Central memory CD4-positive, alpha-beta T cell (primary cell): ENCODE measurements around the gene COL4A6.
"Not testable (repeated sequence)": the region's sequence is repeated elsewhere in the genome, so short reads cannot be mapped to it uniquely, and the experiment has no call there.

ENCODE experiments used
- DNase-seq: peaks from one replicate; pipeline ENCODE4 v3.0.0; 2022
- total RNA-seq, 3 experiments: gene quantifications; one replicate each; lab custom pipeline; 2026; lab: John Stamatoyannopoulos, UW

COL4A6 gene
- 0.04 to 0.19 (median 0.05) reads per million in 3 experiments for total RNA-seq

DNA sequence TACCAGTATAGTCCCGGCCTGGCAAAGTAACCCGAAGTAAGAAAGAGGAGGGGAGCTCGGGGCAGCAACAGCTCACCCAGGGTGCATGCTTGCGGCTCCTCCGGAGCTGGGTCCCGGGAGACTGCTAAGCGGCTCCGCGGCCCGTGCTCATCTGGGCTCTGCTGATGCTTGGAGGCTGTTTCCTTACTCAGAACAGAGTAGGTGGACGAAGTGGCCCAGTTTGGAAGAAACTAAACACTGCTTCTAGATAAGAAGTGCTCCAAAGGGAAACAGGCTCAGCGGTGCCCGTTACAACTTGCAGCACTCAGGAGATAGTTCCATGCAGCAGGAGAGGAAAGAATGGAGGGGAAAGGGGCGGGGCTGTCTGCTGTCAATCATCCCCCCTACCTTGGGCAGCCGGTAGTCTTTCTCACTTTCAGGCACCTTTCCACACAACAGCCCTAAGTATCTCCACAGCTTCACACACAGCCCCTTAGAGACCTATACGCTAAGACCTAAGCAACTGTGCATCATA is at the start of gene COL4A6:
Gene COL4A6, minus strand, starts transcription at position 313 of the 514 bp plus-strand sequence. Its CDS starts 226 bp downstream, at position 87.
- no peak for DNase-seq

DNA sequence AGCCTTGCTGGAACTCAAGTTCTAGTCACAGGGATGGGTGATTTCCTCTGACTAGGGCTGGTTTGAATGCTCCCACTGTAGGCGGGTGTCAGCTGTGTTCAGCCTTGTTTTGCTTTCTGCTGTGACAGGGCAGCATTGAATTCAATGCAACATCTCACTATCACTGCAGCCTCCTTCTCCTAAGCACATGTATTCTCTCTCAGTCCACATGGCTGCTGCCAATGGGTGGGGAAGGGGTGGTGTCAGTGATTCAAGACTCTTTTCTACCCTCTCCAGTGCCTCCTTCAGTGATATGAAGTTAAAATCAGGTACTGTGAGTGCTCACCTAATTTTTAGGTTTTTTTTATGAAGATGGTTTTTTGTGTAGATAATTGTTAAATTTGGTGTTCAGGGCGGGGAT is 47.7 kb upstream of the COL4A6 start:
- DNase-seq: no peak

DNA sequence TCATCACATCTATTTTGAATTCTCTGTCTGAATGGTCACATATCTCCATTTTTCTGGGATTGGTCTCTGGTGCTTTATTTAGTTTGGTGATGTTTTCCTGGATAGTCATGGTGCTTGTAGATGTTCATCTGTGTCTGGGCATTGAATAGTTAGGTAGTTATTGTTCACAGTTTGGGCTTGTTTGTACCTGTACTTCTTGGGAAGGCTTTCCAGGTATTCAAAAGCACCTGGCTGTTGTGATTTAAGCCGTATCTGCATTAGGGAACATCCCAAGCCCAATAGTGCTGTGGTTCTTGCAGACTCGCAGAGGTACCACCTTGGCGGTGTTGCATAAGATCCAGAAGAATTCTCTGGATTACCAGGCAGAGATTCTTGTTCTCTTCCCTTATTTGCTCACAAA is 46.0 kb upstream of the COL4A6 start:
- DNase-seq: no peak

DNA sequence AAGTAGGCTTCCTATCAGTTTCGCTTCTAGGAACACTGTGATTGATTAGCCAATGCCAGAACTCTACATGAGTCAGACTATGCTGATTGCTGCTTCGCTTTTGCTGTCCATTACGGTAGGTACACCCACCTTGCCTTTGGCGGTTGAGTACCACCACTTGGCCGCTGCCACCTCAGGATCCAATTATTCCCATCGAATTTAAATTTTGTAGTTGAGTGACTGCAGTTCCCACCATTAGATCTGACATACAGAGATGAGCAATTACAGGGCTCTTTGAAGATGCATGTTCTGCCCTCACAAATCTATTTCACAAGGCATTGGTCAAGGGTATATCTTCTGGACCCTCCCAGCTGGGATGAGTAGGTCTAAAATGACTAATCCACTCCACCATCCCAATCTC is 43.3 kb upstream of the COL4A6 start:
- DNase-seq: not testable (repeated sequence)

DNA sequence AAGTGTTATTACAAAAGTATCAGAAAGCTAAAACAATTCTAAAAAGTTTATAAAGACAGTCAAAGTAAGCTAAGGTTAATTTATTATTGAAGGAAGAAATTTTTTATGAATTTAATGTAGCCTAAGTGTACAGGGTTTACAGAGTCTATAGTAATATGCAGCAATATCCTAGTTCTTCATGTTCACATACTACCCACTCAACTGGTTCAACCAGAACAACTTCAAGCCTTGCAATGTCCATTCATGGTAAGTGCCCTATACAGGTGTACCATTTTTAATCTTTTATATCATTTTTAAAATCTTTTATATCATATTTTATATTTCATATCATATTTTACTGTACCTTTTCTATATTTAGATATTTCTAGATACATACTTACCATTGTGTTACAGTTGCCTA is 35.8 kb upstream of the COL4A6 start:
- no peak for DNase-seq

DNA sequence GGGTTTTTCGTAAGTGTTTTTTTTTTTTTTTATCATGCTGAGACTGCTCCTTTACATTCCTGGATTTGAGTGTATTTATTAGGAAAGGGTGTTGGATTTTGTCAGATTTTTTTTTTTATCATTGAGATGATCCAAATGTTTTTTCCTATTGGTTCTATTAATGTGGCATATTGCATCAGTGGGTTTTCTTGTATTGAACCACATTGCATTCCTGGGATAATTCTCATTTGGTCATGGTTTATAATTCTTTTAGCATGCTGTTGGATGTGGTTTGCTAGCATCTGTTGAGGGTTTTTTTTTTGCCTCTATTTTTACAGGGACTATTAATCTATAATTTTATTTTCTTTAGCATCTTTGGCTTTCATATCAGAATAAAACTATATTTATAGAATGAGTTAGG is 30.3 kb upstream of the COL4A6 start:
- DNase-seq: no peak

DNA sequence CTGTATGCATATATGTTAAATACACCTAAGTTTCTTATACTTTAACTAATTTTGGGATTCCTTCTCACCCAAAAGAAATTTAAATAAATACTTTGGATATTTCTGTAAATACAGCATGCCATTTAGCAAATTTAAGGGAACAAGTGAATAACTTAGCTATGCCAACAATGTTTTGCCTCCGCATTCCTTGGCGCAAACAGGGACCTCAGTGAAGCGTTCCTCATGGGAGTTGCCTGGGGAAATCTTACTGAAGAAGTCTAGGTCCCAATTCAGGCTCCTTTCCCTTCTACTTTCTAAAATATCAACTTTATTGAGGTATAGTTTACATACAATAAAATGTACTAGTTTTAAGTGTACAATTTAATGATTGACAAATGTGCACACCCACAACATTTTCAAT is 26.4 kb upstream of the COL4A6 start:
- no peak for DNase-seq

DNA sequence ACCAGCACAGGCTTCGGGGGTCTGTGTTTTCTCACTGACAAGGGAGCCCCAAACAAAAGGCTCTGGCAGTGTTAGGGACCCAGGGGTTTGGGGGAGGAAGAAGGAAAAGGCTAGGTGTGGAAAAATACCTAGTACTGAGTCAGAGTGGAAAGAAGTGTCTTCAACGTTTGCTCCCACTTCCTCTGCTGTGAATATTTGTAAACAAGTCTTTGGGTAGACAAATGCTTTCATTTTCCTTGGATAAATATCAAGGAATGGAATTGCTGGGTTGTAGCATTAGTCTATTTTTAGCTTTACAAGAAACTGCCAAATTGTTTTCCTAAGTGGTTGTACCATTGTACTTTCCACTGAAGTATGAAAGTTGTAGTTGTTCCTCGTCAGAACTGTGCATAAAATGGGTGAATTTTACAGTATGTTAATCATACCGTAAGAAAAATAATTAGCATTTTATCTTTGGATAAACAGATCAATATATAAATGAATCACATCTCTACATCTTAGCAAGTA is 18.8 kb upstream of the COL4A6 start:
- DNase-seq: no peak

DNA sequence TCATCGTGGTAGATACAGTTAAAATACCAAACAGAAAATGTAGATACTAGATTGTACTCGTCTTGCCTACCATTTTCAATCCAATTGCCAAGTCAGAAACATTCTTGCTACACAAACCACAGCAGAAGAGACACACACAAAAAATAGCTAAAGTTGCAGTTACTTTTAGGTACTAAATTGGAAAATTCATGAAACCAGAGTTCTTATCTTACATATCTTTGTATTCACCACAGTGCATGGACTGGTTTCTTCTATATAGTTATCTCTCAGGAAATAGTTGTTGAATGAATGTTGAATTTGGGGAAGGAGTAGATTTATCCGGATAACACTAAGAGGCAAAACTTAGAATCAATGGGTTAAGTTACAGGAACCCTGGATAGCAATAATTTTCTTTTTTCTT is 15.6 kb upstream of the COL4A6 start:
- DNase-seq: no peak

DNA sequence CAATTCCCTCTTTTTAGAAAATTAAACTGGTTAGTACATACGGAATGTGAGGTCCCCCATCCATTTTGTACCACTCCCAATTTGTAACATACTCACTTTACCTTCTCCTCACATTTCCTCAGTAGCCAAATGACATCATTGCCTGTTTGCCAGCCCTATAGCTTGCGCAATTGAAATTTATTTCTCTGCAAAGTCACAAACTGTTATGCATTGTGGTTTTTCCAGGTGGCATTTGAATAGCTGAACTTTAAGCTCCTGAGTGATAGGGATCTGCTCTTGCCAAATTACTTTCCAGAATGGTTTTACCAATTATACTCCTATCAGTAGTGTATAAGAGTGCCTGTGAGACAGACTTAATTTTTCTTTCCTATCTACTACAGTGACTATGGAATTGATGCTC is 9.1 kb upstream of the COL4A6 start:
- DNase-seq: no peak

DNA sequence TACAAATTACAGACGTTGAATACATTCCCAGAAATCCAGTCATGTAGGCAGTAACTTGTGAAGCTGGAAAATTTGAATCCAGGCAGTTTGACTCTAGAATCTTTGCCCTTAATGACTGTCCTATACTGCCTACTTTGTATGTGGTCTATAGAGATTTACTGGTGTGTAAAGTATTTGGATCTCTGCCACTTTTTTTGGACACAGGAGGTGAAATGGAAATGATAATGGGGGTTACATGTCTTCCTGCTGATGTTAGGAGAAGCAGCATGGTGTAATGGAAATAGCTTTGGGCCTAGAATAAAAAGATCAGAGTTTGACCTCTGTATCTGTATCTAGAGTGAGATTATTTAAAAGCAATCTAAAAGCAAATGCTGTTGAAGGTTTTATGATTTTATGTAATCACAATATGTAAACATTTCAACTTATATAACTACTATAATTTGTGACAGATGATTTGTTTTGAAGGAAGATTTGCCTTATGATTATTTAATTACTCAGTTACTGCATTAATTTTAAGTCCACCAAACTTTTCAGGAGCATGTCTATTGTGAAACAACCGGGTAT is 4.8 kb upstream of the COL4A6 start:
- DNase-seq: no peak

DNA sequence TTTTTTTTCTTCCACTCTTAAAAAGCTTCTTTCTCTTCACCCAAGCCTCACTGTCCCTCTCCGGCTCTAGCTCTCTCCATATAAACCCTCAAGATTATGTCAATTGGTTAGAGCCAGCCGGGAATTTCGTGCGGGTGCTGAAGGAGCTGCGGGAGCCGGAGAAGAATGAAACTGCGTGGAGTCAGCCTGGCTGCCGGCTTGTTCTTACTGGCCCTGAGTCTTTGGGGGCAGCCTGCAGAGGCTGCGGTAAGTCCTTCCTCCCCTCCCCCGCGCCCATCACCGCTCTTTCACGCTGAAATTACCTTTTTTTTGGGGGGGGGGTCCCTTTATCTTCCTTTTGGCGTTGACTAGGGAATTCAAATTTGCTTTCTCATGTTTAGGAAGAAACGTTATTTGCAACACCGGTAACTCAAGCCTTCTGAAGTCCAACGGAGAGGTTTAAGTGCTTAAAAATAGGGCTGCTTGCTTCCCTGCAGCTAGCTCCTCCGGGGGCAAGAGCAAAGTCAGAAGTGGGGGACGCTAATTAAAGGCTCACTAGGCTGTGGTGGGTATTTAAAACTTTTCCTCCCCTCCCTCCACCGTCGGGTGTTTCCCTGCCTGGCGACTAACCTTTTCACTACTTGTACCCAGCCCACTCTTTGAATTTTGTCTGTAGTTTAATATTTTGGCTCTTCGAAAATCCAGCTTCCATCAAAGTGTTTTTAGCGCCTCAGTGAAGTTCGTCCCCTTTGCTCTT is 1.9 kb upstream of the COL4A6 start:
- no peak for DNase-seq

DNA sequence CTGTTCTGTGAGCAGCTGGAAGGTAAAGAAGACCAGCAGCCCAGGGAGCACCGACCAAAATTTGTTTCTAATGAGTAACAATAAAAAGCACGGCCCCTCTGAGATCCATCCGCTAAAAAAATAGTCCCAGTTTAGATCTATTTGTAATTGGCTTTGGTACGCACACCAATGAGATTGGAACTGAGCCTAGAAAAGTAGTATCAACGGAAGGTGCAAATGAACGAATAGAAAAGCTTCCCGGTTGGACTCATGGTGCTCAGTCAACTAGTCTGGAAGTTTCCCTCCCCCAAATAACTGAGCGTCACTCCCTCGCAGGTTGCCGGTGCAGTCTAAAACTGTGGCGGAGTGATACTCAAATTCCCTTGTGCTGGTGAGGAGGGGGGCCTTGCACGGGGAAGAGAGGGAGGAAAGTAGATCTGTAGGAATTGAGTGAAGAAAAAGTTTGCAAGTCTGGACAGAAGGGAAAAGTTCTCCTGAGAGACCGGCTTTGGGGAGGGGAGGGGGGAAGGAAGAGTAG is 1.3 kb upstream of the COL4A6 start, which contains the start of gene COL4A5:
Gene COL4A5, plus strand, starts transcription at position 413 of the 517 bp plus-strand sequence. CDS start 288 bp downstream, outside the sequence.
- DNase-seq: no peak

DNA sequence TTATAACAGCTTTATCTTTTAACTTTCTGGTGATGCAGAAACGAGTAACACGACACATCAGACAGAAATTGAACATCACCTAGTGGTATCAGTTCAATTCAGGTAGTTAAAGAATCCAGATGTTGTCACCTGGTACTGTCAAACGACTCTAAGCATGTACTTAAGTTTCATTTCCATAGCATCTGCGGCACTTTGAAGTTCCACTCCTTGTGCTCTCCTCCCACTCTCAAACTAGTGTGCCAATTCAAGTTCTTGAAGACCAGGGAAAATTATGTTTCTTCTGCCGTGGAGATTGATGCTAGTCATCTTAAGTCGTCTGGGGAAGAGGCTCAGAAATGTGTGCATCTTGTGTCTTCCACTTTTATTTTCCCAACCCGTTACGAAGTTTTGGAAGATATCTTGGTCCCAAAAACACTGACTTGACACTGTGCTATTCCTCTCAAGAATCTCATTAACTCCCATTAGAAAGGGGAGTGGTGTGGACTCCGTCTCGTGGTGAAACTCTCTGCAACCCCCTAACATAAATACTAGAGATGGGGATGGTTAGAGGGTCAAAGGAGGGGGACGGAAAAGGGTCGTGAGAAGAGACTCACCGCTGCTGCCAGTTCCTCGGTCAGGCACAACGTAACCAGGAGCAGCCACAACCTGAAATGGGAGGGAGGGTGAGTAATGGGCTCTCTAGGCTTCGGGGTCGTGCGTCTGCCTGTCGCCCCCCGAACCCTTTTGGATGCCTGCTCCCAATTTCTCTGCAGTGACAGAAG is 693 bp downstream of the COL4A6 start:
- DNase-seq: no peak

DNA sequence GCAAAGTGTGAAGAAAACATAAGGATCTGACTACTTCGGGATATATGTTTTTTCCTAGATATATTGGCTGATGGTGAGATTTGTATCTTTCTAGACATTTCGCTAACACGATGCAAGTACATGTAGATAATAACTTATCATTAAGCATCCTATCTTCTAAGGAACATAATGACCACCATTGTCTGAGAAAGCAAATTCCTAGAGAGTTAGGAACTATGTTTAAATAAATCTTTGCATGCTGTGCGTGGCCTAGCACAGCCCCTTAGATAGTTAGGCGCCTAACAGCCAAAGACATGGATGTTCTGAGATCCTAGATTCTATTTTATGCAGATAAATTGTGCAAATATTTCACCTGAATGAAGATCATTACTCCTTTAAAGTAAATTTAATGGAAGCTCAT is 3.0 kb downstream of the COL4A6 start:
- no peak for DNase-seq

DNA sequence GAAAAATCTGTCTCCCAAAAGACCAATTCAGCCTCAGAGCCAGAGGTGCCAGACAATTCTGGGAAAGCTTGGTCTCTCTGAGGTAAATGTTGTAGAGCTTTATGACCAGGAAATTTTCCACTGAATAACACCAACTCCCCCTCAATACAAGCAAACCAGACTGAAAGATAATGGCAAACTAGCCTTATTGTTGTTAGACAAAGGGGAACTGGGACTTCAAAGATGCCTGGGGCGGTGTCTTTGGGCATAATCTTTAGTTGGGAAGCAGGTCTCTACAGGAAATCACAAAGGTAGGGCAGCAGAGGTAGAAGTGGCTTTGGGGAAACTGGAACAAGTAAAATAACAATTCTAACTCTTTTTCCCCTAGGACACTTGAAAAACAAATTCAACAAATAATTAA is 12.0 kb downstream of the COL4A6 start:
- no peak for DNase-seq

DNA sequence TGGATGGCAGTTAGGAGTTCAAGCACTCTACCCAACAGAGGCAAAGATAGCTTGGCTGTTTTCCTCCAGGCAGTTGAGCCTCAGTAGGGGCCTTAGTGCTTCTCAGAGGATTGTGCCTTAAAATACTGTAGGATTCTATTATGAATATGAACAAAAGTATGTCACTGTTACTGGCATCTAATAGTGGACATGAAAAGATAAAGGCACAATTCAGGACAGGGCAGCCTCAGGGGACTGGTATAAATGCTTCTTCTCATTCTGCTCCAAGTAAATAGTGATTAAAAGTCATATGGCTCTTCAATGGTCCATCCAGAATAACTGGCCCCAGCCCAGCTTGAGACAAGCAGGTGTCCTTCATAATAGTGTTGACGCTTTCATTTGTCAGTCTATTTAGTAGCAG is 17.7 kb downstream of the COL4A6 start:
- no peak for DNase-seq

DNA sequence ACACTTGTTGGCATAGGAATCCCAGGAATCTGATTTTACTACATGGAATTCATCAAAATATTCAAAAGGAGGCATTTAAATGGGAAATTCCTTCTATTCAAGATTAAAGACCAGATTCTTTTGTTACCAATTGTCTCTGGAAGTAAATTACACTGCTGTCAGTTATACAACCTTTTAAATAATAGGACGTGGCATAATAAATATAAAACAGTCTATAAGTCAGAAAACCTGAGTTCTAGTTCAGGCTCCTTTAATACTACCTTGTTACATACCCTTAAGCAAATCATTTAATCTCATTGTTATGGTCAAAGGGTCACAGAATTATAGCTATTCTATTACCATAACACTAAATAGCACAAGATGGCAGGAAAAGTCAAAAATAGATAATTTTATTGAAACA is 18.8 kb downstream of the COL4A6 start:
- DNase-seq: no peak

DNA sequence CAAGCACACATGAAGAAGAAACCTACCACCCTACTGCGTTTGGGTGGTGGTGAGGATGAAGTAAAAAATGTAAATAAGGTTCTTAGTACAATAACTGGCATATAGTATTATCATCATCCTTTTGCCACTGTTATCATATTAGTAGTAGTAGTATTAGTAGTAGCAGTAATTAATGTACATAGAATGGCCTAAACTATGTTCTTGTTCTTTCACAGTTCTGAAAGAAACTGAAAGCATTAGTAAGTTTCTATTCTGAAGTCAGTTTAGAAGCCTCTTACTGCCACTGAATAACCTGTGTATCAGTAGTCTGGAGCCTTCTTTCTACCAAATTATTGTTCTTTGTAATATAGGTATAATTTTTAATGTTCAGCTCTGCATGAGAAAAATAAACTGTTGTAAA is 21.0 kb downstream of the COL4A6 start:
- no peak for DNase-seq

DNA sequence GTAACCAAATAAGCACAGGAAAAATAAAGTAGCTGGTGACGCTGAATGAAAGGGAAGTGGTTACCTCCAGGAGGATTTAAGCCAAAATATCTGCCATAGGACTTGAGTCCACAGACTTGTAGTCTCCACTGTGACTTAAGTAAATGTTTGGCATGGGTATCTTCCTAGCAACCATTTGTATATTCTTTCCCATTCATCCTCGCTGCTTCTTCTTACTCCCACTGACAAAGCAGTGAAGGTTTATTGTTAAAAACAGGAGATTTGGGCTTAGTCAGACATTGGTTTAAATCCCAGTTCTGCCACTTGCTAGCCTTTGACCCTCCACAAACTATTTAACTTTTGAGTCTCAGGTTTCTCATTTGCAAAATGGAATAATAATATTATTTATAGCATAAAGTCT is 22.3 kb downstream of the COL4A6 start:
- no peak for DNase-seq

DNA sequence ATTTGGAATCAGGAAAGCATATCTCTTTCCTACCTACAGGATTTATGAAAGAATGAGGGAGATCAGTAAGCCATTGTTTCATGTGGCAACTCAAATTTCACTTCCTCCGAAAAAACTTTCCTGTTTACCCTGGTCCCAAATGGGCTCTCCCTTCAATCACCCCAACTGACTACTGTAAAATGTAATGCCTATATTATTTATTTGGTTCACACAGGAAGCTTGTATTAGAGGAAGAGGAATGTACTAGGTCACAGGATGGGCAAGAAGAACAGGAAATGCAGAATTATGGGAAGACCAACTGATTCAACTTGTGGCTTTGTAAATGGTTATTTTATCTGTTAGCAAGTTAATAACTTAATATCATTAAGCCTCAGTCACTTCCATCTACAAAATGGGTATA is 23.1 kb downstream of the COL4A6 start:
- no peak for DNase-seq

DNA sequence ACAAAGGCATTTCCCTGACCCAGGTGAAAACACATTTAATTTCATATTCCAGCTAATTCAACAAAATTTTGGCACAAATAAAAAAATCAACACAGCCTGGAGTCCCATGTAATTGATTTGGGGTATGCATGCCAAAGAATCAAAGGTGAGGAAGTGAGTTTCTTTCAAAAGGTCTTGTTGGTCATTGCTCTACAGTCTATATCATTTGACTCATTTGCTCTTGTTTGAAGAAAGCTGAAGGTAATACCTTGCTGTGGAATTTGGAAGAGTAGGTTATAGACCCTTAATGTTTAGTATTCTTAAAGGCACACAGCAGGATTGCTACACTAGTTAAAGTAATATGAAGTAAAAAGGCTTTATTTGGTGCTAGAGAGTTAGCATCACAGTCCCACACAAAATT is 25.4 kb downstream of the COL4A6 start:
- DNase-seq: no peak
